SU-DHL-6 (cell line): ENCODE results near the gene DIP2C.

ENCODE experiments used
- EZH2phosphoT487 ChIP-seq: fragments of 200-600 bp; sonication (generic), shearing (Covaris generic); conservative IDR thresholded peaks from 2 replicates; pipeline ENCODE4 v1.6.1; 2018; ENCODE audit warnings: mild to moderate bottlenecking, antibody characterized with exemption, low read length, moderate library complexity, mixed read lengths
- TF ChIP-seq, protein P1 (sequence below): fragments of 200-600 bp; sonication (generic); IDR thresholded peaks from one replicate; pipeline ENCODE4 v1.5.1; 2017; ENCODE audit warnings: antibody characterized with exemption, mild to moderate bottlenecking, low read length, moderate library complexity; ENCODE audit not compliant: insufficient read depth, poor library complexity, severe bottlenecking

GRCh38 chr10:660413-660969 lies 29.0 kb downstream of the DIP2C start:
- TF ChIP-seq, protein P1, sequence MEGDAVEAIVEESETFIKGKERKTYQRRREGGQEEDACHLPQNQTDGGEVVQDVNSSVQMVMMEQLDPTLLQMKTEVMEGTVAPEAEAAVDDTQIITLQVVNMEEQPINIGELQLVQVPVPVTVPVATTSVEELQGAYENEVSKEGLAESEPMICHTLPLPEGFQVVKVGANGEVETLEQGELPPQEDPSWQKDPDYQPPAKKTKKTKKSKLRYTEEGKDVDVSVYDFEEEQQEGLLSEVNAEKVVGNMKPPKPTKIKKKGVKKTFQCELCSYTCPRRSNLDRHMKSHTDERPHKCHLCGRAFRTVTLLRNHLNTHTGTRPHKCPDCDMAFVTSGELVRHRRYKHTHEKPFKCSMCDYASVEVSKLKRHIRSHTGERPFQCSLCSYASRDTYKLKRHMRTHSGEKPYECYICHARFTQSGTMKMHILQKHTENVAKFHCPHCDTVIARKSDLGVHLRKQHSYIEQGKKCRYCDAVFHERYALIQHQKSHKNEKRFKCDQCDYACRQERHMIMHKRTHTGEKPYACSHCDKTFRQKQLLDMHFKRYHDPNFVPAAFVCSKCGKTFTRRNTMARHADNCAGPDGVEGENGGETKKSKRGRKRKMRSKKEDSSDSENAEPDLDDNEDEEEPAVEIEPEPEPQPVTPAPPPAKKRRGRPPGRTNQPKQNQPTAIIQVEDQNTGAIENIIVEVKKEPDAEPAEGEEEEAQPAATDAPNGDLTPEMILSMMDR: no peak
- no peak for TF ChIP-seq EZH2phosphoT487
